HG02840 (cell line): ENCODE data around the gene TBC1D22A.

Experiments
- ATAC-seq: cut with Tn5 transposase; IDR thresholded peaks from one replicate; pipeline ENCODE4 v1.9.1; 2021; ENCODE audit warnings: mild to moderate bottlenecking, moderate library complexity, moderate number of reproducible peaks; ENCODE audit not compliant: unreplicated experiment, low FRiP score

The TBC1D22A gene

GRCh38 chr22:47152938-47153337, 390.5 kb downstream of the TBC1D22A start:
- no peak for ATAC-seq

DNA sequence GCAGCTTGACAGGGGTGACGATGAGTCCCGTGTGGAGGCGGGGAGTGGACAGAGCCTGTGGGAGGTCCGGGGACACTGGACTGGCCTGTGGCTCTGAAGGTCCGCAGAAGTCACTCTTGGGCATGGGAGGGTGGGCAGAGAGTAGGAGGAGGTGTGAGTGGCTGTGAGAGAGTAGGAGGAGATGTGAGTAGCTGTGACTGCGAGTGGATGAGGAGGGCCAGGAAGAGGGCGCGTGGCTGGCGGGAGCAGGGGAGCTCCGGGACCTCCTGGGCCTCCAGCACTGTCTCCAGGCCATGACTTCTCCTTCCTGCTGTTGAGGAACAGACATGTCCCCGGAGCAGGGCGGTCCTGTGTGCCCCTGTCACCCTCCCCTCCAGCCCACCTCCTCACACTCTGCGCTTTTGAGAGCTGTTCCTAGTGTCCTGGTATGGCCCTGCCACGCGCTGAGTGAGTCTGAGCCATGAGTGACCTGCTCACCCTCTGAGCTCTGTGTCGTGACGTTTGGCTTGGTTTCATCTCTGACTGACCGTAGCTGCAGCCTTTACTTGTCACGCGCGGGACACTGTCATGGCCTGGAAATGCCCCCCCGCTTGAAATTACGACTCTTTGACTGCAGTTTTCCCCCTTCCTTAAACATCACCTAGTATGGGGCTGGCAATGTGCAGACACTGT, 391.5 kb downstream of the TBC1D22A start:
- no peak for ATAC-seq

DNA sequence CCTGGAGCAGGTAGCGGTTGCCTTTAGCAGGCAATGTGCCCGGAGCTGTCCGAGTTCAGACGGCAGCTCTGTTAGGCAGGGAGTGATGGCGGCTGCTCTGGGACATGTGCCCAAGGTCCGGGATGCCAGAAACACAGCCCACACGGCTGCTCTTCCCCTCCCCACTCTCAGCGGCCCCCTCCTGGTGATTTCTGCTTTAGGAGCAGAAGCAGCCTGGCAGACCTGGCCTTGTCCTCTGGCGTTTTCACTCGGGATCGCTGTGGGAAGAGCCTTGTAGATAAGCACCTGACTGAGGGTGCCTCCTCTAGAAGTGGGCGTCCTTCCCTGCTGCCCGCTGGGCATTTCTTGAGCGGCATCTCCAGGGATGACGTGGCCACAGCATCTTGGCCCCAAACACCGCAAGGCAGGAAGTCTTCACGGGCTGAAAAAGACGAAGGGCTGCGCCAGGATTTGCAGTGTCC, 392.2 kb downstream of the TBC1D22A start:
- ATAC-seq: no peak

GRCh38 chr22:47155131-47155885, 392.9 kb downstream of the TBC1D22A start:
- no peak for ATAC-seq

DNA sequence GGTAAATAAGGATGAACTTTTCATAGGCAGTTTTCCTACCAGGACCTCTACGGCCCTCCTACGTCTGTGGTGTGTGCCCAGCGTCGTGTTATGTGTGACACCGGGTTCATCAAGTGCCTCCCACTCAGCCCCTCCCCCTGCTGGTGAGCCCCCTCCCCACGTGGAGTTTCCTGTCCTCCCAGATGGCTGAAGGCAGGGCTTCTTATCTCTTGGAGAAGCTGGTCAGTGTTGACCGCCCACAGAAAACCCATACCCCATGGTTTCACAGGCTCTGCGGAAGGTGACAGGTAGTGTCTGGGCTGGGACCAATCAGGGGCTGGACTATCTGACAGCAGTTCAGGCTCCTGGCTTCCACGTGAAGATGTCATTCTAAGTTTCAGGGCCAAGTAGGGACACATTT, 393.5 kb downstream of the TBC1D22A start:
- no peak for ATAC-seq

GRCh38 chr22:47156352-47157092, 394.1 kb downstream of the TBC1D22A start:
- ATAC-seq: no peak

DNA sequence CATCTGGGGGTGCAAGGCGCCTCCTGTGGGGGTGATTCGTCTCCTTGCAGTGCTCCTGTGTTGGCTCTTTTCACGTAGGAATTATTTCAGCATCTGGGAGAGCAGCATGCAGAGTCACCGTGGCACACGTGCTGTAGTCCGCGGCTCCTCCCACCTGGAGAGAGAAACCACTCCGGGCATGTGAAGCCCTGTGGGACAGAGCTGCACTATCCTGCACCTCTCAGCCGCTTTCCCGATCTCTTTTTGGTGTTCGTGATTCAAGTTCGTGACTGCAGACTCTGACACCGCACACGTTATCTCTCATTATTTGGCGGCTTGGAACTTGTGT, 394.6 kb downstream of the TBC1D22A start:
- ATAC-seq: no peak

DNA sequence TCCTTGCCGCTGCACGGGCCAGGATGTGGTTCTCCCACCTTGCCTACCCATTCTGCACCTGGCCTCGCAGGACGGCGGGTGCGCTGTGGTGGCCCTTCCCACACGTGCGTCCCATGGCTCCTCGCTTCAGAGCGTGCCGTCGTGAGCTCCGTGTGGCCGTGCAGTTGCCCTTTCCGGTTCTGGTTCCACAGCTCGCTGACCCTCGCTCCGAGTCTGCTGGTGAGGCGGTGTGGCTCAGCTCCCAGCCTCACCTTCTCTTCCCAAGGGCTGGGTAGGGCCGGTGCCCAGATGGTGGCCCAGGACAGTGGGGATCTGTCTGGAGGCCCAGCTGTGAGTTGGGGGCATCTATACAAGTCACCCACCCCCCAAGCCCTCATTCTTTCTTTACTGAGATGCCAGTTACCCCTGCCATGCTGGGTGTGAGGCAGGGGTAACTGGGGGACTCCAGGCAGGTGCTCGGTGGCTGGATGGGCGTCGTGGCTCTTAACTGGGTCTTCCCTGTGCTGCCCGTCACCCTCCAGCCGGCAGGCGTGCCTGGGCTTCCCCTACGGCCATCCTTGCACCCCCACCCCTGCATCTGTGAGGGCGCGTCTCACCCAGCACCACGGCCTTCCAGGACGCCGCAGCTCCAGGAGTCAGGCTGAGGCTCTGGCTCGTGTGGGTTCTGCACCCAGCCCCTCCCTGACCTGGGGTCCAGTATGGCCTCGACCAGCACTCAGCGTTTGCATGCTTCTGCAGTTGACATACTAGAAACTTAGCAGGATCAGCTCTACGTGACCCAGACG, 395.2 kb downstream of the TBC1D22A start:
- ATAC-seq: no peak

DNA sequence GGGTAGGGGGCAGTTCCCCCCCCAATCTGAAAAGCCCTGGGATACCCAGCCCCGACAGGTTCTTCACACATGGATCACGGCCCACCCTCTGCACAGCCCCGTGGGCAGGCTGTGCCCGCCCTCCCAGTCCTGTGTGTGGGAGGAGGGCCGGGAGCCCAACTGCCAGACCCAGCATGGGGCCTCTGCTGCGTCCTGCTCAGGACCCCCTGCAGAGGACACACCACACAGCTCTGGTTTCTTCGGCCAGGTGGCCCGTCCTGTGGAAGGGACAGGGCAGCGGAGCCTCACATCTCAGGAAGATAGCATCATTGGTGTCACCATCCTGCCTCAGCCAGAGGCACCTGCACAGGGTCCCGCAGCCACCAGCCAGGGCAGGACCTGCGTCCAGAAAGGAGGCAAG, 396.0 kb downstream of the TBC1D22A start:
- no peak for ATAC-seq

GRCh38 chr22:47159592-47159991, 397.1 kb downstream of the TBC1D22A start:
- no peak for ATAC-seq

DNA sequence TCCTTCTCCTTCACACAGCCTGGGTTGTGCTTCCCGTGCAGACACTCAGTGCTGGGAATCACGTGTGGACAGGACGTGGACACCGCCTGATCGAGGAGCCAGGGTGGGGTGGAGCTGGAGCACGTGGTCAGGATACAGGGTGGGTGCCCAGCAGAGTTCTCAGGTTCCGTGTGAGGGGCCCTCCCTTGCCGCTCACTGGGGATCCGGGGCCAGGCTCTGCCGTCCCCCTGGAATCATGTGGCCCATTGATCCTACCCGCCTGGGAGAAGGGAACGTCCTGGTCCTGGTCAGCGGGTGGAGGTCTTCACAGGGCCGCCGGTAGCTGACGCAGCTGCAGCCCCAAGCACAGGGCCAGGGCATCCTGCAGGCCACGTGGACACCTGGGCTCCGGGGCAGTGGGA, 397.7 kb downstream of the TBC1D22A start:
- ATAC-seq: no peak

DNA sequence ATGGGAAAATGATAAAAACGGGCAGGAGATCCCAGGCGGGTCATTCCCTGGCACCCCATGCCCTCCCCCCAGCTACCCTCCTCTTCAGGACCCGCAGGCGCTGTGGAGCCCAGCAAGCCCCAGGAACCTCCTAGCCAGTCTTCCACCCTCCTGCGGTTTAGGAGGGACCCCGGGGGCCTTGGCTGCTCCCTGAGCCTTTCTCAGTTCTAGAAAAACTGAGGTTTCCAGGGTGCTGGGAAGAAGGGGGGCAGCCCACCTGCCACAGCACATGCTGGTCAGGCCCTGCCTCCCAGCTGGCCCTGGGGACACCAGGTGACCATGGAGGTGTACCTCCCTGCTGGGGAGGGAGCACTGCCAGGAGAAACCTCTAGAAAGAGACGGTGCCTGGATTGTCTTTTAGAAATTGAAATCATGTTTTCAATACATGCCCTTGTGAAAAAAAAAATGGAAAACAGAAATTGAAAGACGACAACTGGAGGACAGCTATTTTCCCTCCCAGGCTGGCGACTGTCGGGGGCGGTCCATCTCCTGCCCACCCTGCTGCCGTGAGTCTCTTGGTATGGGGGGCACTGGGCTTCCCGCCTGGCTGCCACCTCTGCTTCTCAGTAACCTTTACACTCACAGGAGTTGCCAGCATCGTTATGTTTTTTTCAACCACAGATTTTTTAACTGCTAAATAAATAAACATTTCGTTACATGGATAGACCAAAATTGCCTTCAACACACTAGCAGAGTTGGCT, 398.5 kb downstream of the TBC1D22A start:
- no peak for ATAC-seq

DNA sequence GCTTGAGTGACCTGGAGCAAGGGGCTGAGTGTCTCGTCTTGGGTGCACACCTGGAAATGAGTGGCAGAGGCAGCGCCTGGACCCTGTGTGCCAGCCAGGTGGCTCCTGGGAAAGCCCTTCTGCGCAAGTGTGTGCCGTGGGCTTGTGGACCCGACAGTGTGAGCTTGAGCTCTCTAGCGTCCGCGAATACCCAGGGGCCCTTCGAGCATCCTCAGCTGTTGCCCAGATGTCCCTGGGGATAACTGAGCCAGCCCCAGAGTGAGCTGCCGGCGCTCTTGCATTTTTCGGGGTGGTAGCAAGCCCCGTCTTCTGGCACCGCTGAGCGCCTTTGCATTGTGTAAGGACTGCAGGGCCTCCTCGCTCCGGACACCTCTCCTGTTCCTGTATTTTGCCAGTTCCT, 399.2 kb downstream of the TBC1D22A start:
- no peak for ATAC-seq

DNA sequence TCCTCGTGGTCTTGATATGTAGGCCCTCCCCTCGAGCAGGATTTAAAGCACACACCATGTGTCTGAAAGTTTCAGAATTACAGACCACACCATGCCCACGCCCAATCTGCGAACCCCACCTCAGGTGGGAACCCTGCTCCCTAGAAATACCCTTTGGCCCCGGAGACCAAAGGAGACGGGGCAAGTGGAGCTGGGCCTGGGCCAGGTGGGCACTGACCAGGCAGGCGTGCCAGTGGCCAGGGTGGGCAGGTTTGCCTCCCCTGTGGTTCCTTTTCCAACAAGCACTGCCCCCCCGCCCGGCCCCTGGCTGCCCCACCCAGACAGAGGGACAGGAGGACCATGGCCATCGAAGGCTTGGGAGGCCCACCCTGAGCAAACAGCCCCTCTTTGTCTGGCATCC, 400.4 kb downstream of the TBC1D22A start:
- ATAC-seq: no peak

DNA sequence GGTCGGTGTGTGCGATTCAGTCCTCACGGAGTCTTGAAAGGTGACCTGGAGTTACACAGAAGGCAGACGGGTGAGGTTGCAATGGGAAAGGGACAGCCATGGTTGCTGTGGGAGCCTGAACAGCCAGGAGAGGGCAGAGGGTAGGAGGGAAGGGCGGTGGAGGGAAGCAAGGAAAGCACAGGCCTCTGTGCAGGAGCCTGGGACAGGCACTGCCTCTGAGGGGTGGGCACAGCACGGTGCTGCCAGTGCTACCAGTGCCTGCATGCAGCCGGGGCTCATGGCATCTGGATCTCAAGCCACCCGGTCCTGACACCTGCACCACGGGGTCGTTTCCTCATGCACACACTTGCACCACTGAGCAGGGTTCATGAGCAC, 401.0 kb downstream of the TBC1D22A start:
- ATAC-seq: no peak

DNA sequence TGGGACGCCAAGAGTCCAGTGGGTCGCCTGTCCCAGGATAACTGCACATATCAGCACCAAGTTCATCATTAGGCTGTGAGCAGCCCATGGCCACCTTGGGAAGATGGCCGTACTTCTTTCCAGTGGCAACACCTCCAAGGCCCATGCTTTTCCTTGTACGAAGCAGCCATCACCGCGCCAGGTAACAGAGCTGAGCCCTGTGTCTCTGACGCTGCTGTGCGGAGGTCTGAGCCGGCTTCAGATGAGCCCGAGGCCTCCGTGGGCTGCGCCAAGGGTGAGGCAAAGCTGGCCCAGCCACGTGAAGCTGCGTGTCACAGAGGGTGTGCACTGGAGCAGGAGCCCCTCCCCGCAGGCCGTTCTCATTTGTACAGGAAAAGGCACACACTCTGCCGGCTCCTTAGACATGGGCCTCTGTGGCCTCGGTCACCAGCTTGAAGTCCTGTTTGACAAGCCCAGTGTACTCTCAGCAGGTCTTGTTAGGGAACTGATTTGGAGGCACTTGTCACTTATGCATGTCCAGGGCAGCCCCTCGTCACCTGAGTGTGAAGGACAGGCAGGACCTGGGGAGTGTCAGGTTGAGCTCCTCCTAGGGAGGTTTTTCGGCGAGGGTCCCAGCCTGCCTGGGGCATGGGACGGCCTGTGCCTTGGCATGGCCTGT, 401.5 kb downstream of the TBC1D22A start:
- no peak for ATAC-seq

GRCh38 chr22:47164514-47165337, 402.3 kb downstream of the TBC1D22A start:
- no peak for ATAC-seq

DNA sequence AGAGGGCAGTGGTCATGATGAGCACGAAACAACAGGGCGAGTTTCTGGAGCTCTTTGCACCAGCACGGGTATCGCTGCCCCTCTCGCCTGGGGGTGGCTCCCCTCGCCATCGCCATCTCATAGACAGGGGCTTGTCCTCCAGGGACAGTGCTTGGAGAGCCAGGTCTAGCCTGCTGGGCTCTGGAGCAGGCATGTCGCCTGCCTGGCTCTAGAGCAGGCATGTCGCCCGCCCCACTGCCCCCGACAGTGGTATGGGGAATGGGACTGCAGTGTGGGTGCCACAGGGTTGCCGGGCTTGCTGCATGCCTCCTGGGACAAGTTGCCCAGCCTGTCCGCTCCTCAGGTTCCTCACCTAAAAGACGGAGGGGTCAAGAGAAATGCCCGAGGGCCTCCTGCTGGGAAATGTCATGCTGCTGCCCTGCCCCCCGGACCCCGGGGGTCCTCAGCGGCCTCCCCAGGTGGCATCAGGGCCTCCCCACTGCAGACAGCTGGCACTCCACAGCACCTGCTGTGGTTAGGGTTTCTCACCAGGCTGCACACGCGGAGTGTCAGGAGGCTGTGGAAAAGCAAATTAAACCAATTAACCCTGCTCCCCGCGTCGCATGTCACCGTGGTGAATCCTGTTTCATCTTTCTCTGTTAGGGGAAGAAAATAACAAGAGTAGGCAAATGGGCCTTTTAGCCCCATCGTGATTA, 403.0 kb downstream of the TBC1D22A start:
- no peak for ATAC-seq
